ENCODE measurements around the gene GRPR. TPM values are rescaled to one million over a fixed set of nuclear protein-coding genes. Genes with fewer than 3 reads are reported as not detected.

The GRPR gene
- 0.25 TPM for polyA plus RNA-seq

DNA sequence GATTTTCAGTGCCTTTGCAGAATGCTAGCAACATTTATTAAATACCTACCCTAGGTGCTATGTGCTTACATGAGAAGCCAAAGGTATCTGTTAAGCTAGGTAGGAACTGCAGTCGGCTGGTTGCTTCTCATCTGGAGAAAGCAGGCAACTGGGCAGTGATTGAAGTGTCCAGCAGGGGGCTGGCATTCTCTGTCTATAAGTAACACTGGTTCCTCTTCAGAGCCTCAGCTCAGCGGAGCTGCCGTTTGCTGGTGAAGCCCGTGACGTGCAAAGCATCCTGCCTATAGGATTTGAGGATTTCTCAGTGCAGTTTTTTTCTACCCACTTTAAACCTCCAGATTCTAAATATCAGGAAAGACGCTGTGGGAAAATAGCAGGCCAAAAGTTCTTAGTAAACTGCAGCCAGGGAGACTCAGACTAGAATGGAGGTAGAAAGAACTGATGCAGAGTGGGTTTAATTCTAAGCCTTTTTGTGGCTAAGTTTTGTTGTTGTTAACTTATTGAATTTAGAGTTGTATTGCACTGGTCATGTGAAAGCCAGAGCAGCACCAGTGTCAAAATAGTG is at the start of gene GRPR:
GRPR (plus strand) TSS at position 344 of the 565 bp plus-strand sequence. CDS start 389 bp downstream, outside the sequence.
- no peaks in the 10 kb centered on the region for H3K36me3 Mint-ChIP-seq
- H3K9me3 Mint-ChIP-seq, result peaks cover 0 to 8% (median 4%) of the 10 kb centered on the region in 3 donors
- H3K27ac Mint-ChIP-seq, result no peak within 1 kb of the TSS
- peak within 1 kb of the TSS in 2 of 4 donors; percentile 2 to 26 for H3K4me3 Mint-ChIP-seq
- peaks cover 23% of the 10 kb centered on the region for H3K27me3 Mint-ChIP-seq
- H3K4me1 Mint-ChIP-seq, result peaks cover 19 to 32% (median 28%) of the 10 kb centered on the region in 3 donors

DNA sequence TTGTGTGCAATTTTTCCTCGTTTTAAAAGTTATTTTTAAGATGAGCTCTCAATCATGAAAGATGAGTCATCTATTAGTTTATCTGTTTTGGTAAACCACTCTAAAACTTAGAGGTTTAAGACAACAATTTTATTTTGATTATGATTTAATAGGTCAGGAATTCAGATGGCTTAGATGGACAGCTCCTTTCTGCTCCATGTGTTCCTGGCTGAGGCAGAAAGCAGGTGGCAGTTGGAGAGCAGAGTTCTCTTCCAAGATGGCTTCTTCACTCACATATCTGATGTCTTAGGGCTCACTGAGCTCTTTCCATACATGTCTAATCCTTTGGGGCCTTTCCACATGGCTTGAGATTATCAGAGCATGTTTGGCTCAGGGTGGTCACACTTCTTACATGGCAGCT is 48.3 kb upstream of the GRPR start:
- Mint-ChIP-seq H3K27me3 (peaks cover 6% of the 10 kb centered on the region), H3K9me3 (peaks cover 0 to 6% (median 3%) of the 10 kb centered on the region in 3 donors), H3K36me3 (peaks cover 1% of the 10 kb centered on the region), H3K4me1 (no peaks in the 10 kb centered on the region), H3K4me3 (no peak overlapping the region), H3K27ac (no peak overlapping the region)

DNA sequence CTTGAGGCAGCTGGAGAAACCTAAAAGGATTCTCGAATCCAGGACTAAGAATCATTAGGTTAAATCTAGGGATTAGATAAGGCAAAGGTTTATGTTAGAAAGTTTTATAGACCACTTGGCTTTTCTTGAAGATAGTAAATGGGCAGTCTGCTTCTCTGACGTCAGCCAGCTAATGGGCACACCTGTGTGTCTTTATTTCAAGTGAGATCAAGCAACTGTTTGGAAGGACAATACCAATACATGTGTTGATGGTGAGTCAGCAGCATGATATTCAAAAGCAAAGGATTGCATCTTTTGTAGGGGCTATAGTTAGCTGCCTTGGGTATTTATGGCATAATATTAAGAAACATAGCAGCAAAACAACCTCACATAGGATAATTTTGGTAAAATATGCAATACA is 46.5 kb upstream of the GRPR start:
- Mint-ChIP-seq H3K36me3 (peaks cover 1% of the 10 kb centered on the region), H3K27me3 (peaks cover 1% of the 10 kb centered on the region), H3K4me3 (no peak overlapping the region), H3K27ac (no peak overlapping the region), H3K9me3 (peaks cover 0 to 1% (median 0%) of the 10 kb centered on the region in 3 donors), H3K4me1 (no peaks in the 10 kb centered on the region)

DNA sequence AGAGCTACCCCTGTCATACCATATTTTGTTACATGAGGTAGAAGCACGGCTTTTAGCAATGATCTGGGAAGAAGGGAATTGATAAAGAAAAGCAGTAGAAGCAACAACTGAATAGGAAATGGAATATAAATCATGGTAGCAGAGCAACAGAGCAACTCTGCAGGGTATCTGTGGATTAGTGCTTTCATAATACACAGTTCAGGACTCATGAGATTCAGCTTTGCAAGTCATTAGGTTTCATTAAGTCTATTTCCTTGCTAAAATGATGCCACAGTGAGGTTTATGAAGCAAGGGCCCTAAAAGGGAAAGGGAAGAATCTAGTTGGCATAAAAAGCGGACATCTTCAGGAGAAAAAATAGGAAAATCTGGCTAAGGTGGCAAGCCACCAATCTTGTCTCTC is 45.6 kb upstream of the GRPR start:
- Mint-ChIP-seq H3K36me3 (peaks cover 1% of the 10 kb centered on the region), H3K4me1 (no peaks in the 10 kb centered on the region), H3K27me3 (no peaks in the 10 kb centered on the region), H3K9me3 (no peaks in the 10 kb centered on the region), H3K27ac (no peak overlapping the region), H3K4me3 (no peak overlapping the region)

DNA sequence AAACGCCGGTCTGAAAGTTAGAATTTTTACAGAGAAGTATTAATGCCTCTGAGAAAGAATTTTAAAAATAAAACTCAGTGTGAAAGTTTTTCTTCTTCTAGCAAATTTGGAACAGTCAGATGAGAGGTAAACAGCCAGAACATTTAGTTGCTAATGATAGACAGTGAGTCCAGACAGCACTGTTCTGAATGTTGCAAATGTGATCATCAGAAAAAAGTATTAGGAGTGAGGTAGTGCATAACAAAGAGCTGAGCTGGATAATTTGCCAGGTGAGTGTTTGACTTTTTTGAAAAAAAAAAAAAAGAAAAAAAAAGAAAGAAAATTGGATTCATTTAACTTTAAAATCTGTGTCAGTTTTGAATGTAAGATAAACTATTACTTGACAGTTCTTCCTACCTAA is 42.0 kb upstream of the GRPR start:
- Mint-ChIP-seq H3K4me3 (no peak overlapping the region), H3K36me3 (no peaks in the 10 kb centered on the region), H3K27ac (no peak overlapping the region)

DNA sequence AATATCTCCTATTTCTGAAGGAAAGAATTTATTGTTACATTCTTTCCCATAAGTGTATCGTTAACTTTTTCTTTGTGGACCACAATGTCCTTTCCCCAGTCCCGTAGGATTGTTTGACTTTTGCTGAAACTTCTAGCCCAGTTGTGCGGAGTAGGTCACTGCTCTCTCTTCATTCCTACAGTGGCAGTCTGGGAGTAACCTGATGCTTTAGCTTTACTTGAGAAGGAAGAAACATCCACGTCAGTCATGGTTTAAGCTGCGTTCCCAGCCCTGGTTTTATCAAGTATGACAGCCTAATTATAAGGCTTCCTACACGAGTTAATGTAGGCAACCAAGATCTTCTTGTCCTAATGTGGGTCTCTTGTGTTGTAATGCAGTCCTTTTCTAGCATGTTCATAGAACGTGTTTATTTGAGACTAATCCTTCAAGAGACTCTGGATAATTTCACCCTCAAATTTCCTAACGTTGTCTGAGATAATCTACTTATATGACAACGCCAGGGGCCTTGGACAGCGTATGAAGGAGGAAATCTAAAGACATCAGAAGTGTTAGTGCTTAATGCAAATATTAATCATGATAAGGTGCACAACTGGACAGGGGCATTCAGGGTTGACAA is 40.8 kb upstream of the GRPR start:
- Mint-ChIP-seq H3K36me3 (no peaks in the 10 kb centered on the region), H3K4me3 (no peak overlapping the region), H3K27me3 (peaks cover 3% of the 10 kb centered on the region), H3K9me3 (peaks cover 0 to 3% (median 0%) of the 10 kb centered on the region in 3 donors), H3K4me1 (no peaks in the 10 kb centered on the region), H3K27ac (no peak overlapping the region)

More for the DNA sequence above, 42.0 kb upstream of the GRPR start:
- Mint-ChIP-seq H3K9me3 (peaks cover 0 to 3% (median 0%) of the 10 kb centered on the region in 3 donors), H3K27me3 (peaks cover 3% of the 10 kb centered on the region), H3K4me1 (no peaks in the 10 kb centered on the region)

DNA sequence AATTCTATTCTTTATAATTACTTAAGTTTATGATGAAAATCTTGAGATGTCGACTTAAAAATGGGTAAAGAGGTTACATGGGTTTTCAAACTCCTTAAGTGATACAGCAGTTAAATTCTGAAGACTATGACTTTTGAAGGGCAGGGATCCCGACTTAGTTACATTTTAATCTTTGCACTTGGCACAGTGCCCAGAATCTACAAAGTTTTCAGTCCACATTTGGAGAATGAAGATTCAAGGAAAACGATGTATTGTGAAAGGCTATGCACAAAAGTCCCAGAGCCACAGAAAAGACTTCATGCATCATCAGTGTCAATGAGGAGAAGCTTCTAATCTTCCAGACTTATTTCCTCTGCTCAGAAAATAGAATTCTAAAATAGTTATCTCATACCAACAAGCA is 36.3 kb upstream of the GRPR start:
- H3K36me3 Mint-ChIP-seq, result no peaks in the 10 kb centered on the region
- H3K27ac Mint-ChIP-seq, result no peak overlapping the region
- peaks cover 0 to 3% (median 0%) of the 10 kb centered on the region in 3 donors for H3K9me3 Mint-ChIP-seq
- peaks cover 6% of the 10 kb centered on the region for H3K27me3 Mint-ChIP-seq
- H3K4me1 Mint-ChIP-seq, result no peaks in the 10 kb centered on the region
- H3K4me3 Mint-ChIP-seq, result no peak overlapping the region

DNA sequence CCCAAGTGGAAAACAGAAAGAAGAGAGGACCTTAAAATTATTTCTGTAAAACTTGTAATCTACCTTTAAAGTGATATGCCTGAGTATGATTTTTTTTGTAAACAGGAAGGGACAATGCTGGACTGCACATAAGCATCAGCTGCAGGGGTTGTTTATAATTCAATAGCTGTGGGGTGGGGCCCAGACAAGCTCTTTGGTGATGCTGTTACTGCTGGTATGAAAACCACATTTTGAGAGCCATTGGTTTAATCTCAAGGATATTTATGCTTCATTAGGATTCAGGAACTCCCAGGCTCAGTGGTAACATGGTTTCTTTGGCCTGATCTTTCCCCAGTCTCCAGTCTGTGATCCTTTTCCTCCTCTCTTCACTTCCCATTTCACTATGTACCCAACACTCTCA is 34.3 kb upstream of the GRPR start:
- H3K4me1 Mint-ChIP-seq, result no peaks in the 10 kb centered on the region
- no peak overlapping the region for H3K27ac Mint-ChIP-seq
- H3K36me3 Mint-ChIP-seq, result peaks cover 1% of the 10 kb centered on the region
- peaks cover 0 to 4% (median 3%) of the 10 kb centered on the region in 3 donors for H3K9me3 Mint-ChIP-seq
- no peak overlapping the region for H3K4me3 Mint-ChIP-seq
- H3K27me3 Mint-ChIP-seq, result peaks cover 7% of the 10 kb centered on the region

DNA sequence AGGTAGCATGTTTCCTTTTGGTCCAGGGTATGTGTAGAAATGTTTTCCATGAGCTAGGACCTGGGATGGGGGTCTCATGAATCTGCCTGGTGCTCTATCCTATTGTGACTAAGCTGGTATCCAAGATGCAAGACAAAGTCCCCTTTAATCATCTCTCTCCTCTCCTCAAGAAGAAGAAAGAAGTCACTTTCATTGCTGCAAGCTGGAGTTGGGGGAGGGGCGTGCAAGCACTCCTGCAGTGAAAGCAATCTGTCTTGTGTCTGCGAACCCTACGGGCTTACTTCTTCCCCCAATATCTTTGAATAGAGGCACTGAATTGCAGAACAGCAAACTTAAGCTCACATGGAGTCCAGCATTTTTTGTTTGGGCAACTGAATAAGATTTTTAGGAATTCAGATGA is 27.2 kb upstream of the GRPR start:
- H3K27me3 Mint-ChIP-seq, result peaks cover 1% of the 10 kb centered on the region
- H3K27ac Mint-ChIP-seq, result no peak overlapping the region
- H3K4me3 Mint-ChIP-seq, result no peak overlapping the region
- no peaks in the 10 kb centered on the region for H3K4me1 Mint-ChIP-seq
- H3K36me3 Mint-ChIP-seq, result peaks cover 4% of the 10 kb centered on the region
- peaks cover 0 to 4% (median 0%) of the 10 kb centered on the region in 3 donors for H3K9me3 Mint-ChIP-seq

DNA sequence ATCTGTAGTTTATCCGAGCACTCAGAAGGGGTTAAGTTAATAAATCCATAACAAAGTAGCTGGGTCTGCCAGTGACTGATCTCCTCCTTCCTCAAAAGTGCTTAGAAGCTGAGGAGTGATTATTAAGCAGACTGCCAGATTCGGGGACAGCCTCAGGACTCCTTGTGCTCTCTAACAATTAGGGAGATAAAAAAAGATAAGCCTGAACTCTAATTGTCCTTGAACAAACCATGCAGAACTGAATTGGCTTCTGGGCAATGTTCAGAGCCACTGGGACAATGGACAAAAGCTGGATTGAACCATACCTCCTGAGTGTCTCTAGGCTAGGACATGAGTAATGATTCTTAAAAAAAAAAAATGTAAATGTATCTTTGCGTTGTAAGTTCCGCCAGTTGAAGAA is 22.7 kb upstream of the GRPR start:
- H3K4me3 Mint-ChIP-seq, result no peak overlapping the region
- no peaks in the 10 kb centered on the region for H3K27me3 Mint-ChIP-seq
- H3K4me1 Mint-ChIP-seq, result peaks cover 10 to 18% (median 15%) of the 10 kb centered on the region in 3 donors
- H3K27ac Mint-ChIP-seq, result no peak overlapping the region
- H3K36me3 Mint-ChIP-seq, result peaks cover 5% of the 10 kb centered on the region
- H3K9me3 Mint-ChIP-seq, result no peaks in the 10 kb centered on the region

DNA sequence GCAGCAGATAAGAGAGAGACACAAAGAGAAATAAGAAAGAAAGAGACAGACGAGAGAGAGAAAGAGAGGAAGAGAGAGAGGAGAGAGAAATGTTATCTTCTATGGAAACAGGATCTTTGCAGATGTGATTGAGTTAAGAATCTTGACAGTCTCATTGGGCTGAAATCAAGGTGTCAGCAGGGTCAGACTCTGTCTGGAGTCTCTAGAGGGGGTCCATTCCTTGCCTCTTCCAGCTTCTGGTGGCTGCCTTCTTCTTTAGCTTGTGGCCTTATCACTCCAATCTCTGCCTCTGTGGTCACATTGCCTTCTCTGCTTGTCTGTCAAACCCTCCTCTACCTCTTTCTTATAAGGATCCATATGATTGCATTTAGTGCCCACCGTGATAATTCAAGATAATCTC is 21.8 kb upstream of the GRPR start:
- H3K4me3 Mint-ChIP-seq, result no peak overlapping the region
- H3K4me1 Mint-ChIP-seq, result peaks cover 14 to 18% (median 15%) of the 10 kb centered on the region in 3 donors
- no peaks in the 10 kb centered on the region for H3K27me3 Mint-ChIP-seq
- no peaks in the 10 kb centered on the region for H3K9me3 Mint-ChIP-seq
- H3K36me3 Mint-ChIP-seq, result peaks cover 5% of the 10 kb centered on the region
- no peak overlapping the region for H3K27ac Mint-ChIP-seq

DNA sequence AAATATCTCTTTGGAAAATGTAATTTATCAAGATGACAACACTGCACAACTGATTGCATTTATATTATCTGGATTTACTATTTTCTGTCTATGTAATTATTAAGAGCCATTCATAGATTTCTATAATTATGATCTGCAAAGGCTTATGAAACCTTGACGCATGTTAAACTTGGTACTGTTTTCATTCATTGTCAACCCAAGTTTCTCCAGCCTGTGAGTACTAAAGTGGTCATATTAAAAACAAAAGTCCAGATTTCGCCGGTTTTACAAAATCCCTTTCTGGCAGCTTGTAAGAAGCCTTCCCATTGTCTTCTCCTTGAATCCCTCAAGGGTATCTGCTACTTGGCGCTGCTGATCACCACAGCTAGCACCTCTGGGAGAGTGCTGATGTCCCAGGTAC is 19.7 kb upstream of the GRPR start:
- Mint-ChIP-seq H3K27ac (peak overlapping the region in 1 of 3 donors; percentile 83), H3K9me3 (peaks cover 0 to 2% (median 0%) of the 10 kb centered on the region in 3 donors), H3K36me3 (peaks cover 5% of the 10 kb centered on the region), H3K27me3 (no peaks in the 10 kb centered on the region), H3K4me3 (peak overlapping the region in 1 of 4 donors; percentile 79), H3K4me1 (peaks cover 14 to 20% (median 15%) of the 10 kb centered on the region in 3 donors)

DNA sequence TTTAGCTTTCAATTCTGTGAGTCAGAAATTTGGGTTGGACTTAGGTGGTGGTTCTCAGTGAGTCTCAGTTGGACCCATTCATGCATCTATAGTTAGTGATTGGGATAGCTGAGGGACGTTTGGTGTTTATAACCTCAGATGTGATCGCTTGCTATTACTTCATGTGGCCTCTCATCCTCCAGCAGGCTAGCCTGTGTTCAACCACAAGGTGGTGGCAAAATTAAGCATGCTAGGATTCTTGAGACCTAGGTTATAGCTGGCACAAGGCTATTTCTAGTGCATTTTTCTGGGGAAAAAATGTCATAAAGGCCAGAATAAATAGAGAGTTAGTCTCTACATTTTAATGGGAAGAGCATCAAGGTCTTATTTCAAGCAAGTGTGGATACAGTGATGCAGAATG is 10.9 kb upstream of the GRPR start:
- Mint-ChIP-seq H3K27ac (no peak overlapping the region), H3K36me3 (no peaks in the 10 kb centered on the region), H3K4me1 (peaks cover 10 to 15% (median 15%) of the 10 kb centered on the region in 3 donors), H3K27me3 (peaks cover 2% of the 10 kb centered on the region), H3K4me3 (peak overlapping the region in 1 of 4 donors; percentile 10), H3K9me3 (peaks cover 0 to 4% (median 0%) of the 10 kb centered on the region in 3 donors)

DNA sequence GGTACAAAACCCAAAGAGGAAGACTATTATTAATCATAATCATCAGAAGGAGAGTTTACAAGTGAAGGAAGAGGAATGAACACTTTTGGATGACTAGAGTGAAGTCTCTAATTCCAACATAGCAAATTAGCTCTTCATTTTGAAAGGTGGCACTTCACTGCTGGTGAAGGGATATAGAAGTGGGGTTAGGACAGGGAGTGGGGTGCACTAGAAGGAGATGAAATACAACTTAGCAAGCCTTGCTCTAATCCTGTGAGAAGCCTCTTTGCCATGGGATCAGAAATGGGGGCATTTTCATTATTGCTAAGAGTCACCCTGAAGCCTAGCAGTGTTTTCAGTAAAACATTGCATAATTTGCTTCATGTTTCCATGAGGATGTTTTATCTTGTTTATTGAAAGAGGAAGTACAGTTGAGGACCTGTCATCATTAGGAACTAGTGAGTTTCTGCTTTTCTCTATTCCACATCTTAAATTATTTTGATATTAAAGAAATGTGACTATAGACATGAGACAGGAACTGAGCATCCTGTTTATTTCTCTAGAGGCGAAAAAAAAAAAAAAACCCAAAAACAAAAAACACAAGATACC is 9.3 kb upstream of the GRPR start:
- Mint-ChIP-seq H3K27ac (peak overlapping the region; percentile 64 to 87 (median 83)), H3K9me3 (peaks cover 0 to 13% (median 2%) of the 10 kb centered on the region in 3 donors), H3K27me3 (peaks cover 2% of the 10 kb centered on the region), H3K4me1 (peaks cover 16 to 20% (median 16%) of the 10 kb centered on the region in 3 donors), H3K4me3 (peak overlapping the region; percentile 18 to 69 (median 40)), H3K36me3 (no peaks in the 10 kb centered on the region)

DNA sequence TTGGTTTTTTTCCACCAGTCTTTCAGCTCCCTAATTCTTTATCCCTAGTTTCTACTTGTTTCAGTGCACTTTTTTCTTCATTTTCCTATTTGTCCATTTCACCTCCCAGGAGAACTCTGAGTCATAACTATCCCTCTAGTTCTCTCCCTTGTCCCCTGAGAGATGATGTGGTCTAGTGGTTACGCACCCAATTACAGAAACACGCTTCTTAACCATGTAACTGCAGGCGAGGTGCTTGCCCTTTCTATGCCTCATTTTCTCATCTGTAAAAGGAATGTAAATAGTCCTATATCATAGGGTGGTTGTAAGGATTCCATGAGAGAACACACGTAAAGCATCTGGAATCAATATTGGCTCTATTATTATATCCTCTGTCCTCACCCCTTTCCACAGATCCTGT is 8.8 kb upstream of the GRPR start:
- peaks cover 0 to 17% (median 4%) of the 10 kb centered on the region in 3 donors for H3K9me3 Mint-ChIP-seq
- H3K4me1 Mint-ChIP-seq, result peaks cover 21 to 26% (median 21%) of the 10 kb centered on the region in 3 donors
- peaks cover 2% of the 10 kb centered on the region for H3K27me3 Mint-ChIP-seq
- H3K27ac Mint-ChIP-seq, result peak overlapping the region; percentile 64 to 87 (median 83)
- H3K36me3 Mint-ChIP-seq, result no peaks in the 10 kb centered on the region
- H3K4me3 Mint-ChIP-seq, result peak overlapping the region; percentile 18 to 69 (median 40)

All from IgD-negative memory B cell (primary cell).